Stimulated activated CD4-positive, alpha-beta T cell treated with anti-CD3 and anti-CD28 coated beads, Interleukin-12 subunit alpha, Interleukin-12 subunit beta, amount 100 ng/mL, for 4 hours (primary cell): ENCODE results near the gene HSPBP1.

Source experiments
- DNase-seq: peaks from one replicate; pipeline ENCODE4 v3.0.0-alpha.2; 2020

Gene HSPBP1

DNA sequence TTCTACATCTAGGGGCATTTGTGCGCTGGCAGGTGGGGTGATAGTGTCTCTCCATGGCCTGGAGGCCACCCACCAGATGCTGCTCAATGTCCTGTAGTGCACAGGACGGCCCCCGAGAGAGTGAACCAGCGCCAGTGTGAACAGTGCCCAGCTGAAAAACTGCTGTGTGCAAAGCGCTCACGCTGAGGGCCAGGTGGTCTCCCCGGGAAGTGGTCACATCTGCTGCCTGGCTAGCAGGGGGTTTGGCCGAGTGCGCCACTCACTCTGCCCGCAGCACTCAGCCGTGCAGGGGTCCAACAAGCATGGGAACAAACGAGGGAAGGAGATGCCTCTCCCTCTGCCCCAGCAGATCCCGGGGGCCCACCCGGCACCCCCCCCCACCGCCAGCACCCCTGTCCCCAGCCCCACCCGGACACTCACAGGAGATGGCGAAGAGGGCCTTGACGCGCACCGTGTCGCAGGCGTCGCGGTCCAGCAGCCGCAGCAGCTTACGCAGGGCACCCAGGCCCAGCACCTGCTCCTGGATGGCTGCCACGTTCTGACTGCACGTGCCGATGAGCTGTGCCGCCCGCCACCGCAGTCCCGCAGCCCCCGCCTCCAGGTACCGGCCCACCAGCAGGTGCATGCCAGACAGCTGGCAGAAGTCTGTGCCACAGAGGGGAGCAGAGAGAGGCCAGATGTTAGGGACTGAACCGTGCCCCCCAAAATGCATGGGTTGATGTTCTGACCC is 5.8 kb downstream of the HSPBP1 start:
- no peak for DNase-seq

DNA sequence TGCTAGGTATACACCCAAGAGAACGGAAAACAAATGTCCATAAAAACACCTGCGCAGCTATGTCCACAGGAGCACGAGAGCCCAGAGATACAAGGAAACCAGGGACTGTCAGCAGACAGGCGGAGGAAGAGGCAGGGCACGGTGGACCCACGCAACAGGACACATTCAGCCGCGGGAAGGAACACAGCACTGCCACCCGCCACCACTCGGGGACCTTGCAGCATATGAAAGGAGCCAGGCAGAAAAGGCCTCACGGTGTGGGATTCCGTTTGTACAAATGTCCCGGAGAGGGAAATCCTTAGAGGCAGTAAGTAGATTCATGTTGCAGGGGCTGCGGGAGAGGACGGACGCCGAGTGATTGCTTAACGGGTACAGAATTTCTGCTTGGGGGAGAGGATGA is 7.8 kb downstream of the HSPBP1 start:
- no peak for DNase-seq

DNA sequence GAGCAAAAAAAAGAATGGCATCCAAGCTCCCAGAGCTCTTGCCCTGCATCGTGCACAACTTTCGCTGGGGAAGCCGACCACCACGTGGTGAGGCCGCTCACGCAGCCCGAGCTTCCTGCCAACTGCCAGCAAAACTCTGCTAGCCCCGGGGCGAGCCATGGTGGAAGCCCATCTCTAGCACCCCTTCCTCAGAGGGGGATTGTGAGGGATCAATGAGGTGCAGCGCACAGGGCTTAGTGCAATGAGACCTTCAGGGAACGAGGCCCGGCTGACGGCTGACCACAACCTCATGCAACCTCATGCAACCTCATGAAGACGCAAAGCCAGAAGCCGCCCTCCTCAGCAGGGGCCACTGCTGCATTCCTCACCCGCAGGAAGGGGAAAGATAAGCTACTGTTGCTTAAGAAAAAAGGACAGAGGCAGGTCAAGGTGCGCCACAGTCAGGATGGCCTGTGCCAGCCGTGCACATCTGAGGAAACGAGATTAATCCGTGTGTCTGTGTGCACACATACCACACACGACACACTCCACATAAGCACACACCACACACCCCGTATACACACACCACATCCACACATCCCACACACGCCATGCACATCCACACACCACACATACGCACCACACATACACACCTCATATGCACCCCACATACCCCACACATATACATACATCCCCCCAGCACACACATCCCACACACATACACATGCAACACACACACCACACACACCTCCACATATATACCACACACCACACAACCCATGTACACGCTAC is 9.6 kb downstream of the HSPBP1 start:
- DNase-seq, result no peak

DNA sequence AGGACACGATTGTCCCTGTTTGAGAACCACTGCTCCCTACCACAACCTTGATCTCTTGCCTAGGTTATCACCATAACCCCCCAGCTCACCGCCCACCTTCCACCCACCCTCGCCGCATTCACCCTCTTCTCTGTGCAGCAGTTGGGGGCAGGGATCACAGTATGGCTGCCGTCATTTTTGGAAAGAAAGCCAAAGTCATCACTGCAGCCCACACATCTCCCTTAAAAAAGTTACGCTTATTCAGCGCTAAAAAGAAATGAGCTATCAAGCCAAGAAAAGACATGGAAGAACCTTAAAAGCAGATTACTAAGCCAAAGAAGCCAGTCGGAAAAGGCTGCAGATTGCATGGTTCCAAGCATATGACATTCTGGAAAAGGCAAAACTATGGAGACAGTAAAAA is 10.6 kb downstream of the HSPBP1 start:
- no peak for DNase-seq

DNA sequence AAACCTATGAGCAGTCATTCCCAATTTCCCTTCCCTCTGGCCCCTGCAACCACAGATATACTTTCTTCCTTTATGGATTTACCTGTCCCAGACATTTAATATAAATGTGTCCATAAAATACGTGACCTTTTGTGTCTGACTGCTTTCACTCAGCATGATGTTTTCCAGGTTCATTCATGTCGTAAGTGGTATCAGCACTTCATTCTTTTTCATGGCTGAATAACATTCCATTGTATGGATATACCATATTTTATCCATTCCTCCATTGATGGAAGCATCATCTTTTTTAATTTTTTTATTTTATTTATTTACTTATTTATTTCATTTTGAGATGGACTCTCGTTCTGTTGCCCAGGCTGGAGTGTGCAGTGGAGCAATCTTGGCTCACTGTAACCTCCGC is 13.1 kb downstream of the HSPBP1 start:
- DNase-seq, result no peak

DNA sequence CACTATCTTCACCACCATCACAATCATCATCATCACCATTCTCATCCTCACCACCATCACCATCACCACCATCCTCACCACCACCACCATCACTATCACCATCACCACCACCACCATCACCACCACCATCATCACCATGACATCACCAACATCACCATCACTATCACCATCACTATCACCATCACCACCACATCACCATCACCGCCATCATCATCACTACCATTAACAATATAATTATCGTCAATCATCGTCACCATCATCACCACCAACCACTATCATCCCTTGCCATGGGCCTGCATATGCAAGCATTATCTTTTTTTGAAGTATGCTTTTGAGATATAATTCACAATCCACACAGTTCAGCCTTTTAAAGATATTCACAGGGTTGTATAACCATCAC is 13.5 kb downstream of the HSPBP1 start:
- no peak for DNase-seq

DNA sequence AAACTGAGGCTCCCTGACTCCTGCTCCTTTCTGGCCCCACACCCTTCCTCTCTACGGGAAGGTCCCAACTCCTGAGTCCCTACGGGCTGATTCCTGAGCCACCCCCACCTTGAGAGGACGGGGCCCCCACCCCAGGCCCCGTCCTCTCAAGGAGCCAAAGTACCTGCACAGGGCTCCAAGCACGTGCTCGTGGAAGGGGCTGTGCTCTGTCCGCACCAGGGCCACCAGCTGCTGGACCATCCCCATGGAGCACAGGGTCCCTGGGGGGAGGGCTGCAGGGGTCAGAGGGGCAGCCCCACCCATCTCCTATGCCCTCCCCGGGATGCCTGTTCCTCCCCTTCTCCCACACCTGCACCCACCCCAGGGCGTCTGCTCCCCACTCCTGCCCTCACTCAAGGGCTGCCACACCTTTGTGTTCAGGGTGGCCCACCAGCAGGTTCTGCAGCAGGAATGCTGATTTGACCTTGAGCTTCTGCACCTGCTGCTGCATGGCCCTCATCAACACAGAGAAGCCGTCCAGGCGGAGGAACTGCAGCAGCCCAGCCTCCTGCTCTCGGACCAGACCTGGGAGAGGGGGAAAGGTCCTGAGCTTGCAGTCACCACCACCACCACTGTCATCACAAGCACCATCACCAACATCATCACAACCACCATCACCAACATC is 14.1 kb downstream of the HSPBP1 start:
- DNase-seq, result no peak

DNA sequence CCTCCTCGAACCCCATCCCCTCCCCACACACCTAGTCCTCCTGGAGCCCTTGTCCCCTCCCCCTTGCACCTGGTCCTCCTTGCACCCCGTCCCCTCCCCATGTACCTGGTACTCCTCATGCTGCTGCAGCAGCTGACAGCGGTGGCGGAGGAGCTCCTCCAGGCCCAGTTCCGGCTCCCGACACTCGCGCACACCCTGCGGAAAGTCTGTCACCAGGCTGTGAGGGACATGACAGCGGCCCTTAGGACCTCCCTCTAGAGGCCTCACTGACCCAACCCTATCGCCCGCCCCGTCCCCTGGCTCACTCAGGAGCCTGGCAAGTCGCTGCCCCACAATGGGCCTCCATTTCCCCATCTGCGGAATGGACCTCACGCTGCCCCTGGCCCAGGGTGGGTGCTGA is 14.7 kb downstream of the HSPBP1 start:
- DNase-seq, result no peak

DNA sequence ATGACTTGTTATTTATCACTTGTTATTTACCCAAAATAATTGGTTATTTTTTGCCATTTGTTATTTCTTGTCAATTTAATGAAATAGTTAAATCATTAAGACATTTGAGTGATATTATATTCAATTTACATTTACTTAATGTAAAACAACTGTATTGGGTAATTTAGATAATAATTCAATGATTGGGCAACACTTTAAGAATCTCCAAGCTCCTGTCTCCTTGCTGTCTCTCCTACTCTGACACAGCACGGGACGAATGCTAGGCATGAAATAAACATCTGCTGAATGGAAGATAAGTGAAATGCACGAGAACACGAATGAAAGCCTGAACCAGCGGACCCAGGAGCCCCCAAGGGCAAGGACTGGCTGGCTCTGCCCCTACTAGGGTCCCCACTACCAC is 15.4 kb downstream of the HSPBP1 start:
- no peak for DNase-seq

DNA sequence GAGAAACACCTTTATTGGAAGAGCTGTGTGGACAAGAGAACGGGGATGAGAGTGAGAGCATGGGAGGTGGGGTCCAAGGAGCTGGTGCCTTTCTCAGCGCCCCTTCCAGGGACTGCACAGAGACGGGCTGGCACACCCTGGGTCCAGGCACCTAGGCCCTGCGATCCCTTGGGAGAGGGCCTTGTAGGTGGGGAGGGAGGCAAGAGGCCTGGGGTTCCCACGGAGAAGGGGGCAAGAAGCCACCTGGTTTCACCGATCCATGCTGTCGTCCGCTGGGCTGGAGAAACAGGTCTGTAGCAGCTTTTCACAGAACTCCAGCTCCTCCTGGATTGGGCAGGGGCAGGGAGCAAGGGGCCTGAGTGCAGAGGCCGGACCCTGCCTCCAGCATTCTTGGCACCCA is 17.6 kb downstream of the HSPBP1 start:
- no peak for DNase-seq

DNA sequence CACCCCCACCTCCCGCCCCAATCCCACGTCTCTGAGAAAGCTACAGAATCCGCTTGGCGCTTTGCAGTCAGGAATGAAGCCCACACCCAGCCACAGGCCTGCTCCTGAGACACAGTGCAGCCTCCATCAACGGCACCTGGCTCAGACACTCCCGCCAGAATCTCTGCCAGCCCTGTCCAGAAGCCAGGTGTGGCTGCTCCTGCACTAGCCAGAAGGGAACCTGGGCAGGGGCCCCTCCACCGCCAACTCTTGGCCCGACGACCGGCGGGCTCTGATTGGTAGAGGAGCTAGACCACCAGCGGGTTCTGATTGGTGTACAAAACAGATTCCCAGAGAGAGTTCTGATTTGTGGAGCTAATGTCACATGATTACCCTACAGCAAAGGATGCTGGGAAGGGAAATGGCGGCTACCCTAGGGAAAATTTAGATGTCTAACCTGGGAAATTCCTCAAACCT is 18.2 kb downstream of the HSPBP1 start:
- no peak for DNase-seq

DNA sequence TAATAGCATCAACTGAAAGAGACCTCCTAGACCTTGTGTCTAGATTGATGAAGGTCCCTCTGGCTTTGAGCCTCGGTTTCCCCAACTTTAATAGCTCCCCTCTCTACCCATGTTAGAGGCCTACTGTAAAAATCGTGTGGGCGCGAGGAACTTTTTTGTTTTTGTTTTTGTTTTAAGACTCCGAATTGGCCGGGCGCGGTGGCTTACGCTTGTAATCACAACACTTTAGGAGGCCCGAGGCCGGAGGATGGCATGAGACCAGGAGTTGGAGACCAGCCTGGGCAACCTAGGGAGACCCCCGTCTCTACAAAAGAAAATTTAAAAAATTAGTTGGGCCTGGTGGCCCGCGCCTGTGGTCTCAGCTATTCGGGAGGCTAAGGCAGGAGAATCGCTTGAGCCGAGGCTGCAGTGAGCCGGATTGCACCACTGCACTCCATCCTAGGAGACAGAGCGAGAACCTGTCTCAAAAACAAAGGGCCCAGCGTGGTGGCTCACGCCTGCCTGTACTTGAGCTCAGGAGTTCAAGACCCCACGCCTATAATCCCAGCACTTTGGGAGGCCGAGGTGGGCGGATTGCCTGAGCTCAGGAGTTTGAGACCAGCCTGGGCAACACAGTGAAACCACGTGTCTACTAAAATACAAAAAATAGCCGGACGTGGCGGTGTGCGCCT is 20.2 kb downstream of the HSPBP1 start:
- DNase-seq, result no peak

DNA sequence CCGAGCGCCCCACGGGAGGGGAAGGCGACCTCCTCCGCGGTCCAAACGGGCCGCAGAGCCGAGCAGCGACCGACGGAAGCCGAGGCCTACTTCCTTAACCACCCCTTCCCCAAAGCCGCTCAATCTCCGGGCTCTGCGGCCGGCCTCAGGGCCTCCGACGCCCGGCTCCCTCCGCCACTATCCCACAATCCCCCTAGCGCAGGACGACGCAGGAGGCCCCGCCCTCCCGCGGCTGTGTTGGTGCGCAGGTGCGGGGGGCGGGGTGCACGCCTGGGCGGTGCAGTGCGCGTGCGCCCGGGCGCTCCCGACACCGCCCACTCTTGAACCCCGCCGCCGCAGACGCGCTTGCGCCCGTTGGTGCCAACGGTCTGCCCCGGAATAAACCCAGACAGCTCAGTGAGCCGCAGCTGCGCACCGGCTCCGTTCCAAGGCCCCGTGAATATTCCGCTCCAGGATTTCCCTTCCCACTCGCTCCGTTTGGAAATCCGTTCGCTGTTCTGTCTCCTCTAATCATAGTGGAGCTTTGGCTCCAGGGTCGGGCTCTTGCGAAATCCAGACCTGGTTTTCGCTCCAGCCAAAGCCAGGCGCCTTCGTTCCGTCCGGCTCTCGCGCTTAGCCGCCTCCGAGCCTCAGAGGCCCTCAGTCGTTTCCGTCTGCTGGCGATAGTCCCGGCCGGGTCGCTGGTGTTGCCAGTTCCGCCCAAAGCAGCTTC is 20.9 kb downstream of the HSPBP1 start, which contains the start of gene PPP6R1:
TSS of gene PPP6R1 (minus strand) at position 190 of the 712 bp plus-strand sequence. CDS start 11,914 bp downstream, outside the sequence.
- peak; percentile 92 for DNase-seq

DNA sequence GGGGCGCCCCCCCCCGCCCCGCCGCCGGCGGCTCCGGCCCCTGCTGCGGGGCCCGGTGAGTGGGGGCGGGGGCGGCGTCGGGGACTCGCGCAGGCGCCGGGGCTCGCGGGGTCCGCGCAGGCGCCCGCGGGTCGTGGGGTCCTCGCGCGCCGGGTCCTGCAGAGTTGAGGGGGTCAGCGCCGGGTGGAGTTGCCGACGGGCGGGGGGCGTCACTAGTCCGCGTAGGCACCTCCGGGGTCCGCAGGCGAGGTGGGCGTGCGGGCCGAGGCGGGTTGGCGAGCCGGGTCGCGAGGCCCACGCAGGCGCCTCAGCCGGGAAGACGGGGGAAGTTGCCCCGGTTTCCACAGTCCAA is 21.5 kb downstream of the HSPBP1 start:
- peak; percentile 60 for DNase-seq

DNA sequence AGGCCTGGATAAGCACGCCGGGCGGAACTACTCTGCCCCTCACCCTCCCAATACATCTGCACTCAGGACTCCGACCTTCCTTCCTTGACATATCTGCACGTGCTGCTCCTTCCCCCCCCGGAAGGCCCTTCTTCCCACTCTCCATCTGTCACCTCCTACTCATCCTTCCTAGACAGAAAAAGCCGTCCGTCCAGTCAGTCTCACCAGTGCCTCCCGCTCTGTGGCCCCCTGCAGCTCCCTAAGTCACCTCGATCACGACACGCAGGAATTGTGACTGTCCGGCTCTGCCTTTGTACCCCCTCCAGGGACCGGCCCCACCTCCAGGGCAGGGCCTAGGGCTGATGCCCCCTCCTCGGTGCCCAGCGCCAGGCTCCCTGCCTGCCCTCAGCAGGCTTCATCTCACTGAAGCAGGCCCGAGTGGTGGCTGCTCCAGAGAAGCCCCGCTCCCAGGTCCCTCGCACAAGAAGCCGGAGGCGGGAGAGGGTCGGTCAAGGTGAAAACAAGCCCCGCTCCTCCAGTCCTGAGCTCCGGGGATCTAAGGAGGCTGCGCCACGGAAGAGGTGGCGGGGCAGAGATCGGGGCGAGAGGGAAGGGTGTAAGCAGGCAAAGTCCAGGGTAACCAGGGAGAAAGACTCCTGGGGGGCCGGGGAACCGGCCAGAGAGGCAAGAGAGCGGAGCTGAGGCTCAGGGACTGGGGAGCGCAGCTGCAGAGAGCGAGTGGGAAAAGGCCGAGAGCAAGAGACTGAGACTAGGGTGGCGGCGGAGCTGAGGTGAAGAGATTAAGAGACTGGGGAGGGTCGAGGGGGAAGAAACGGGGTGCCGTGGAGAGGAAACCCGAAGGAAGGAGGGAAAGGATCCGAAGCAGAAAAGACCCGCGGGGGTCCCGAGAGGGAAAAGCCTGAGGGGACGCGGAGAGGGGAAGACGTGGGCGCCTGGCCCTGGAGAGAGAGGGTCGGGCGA is 22.2 kb downstream of the HSPBP1 start:
- DNase-seq, result peak; percentile 26

DNA sequence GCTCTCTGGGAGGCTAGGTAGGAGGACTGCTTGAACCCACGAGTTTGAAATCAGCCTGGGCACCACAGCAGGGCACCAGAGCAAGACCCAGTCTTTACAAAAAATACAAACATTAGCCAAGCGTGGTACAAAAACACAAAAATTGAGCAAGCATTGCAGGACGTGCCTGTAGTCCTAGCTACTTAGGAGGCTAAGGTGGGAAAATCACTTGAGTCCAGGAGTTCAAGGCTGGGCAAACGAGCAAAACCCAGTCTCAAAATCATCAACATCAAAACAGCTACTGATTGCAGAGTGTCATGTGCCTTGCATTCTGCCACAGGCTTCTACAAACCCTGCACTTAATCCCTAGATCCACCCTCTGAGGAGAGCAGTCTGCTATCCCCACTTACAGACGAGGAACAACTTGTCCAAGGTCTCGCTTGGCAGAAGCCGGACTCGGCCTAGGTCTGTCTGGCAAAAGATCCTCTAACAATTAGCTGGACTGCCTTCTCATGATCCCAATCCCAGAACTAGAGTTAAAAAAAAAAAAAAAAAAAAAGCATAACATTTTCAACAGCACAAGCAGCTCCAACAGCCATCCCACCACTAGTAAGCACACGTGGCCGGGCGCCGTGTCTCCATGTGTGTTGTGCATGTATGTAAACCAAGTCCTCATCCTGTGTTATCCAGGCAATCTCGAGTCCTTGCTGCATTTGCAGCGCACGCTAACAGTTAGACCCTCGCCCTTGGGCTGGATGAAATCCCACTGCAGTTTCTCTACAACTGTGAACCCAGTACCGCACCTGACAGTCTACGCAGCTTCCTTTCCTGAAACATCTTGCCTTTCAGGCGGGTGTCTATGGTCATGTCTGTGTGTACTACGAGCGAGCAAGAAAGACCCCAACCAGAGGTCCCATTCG is 23.1 kb downstream of the HSPBP1 start:
- DNase-seq, result no peak

DNA sequence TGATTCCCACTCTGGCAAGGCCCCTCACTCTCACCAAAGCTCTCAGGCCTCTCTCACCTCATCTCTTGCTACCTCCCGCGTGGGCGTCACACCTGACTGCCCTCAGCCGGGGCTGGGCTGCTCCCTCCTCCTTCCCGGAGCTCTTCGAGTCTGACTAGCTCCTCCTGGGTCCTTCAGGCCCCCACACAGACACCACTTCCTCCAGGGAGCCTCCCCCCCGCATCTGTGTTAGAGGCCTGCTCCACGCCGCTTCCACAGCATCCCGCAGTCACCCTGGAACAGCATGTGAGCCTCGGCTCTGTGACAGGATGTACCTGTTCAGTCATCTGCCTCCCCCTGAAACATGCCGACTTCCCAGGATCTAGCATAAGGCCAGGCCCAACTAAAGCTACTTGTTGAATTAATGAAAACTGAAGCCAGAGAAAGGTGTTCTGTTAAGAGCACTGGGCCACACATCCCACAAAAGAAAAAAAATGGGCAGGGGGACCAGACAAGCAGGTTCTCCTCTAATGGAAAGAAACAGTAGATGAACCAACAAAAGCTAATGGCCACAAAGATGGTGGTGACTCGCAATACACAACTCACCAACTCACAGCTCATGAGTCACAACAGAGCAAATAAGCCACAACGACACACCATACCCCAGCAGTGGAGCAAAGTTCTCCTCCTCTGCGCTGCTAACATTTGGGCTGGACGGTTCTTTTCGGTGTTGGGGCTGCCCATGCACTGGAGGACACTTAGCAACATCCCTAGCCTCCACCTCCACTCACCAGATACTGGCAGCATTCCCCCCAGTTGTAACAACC is 24.1 kb downstream of the HSPBP1 start:
- DNase-seq, result peak; percentile 52

DNA sequence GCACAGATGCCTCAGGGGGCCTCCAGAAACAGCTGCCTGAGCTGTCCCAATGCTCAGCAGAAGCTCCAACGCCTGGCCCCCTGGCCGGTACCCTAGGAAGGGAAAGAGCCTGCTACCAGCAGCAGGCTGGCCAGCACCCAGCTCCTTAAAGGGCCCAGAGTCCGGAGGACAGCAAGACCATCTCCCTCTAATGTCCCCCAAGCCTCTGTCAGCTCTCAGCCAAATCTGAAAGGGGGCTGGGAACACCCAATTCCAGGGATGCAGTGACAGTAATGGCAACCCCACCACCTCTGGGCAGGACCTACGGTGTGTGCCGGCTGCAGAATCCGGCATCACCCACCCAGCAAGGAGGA is 25.3 kb downstream of the HSPBP1 start:
- DNase-seq, result no peak

DNA sequence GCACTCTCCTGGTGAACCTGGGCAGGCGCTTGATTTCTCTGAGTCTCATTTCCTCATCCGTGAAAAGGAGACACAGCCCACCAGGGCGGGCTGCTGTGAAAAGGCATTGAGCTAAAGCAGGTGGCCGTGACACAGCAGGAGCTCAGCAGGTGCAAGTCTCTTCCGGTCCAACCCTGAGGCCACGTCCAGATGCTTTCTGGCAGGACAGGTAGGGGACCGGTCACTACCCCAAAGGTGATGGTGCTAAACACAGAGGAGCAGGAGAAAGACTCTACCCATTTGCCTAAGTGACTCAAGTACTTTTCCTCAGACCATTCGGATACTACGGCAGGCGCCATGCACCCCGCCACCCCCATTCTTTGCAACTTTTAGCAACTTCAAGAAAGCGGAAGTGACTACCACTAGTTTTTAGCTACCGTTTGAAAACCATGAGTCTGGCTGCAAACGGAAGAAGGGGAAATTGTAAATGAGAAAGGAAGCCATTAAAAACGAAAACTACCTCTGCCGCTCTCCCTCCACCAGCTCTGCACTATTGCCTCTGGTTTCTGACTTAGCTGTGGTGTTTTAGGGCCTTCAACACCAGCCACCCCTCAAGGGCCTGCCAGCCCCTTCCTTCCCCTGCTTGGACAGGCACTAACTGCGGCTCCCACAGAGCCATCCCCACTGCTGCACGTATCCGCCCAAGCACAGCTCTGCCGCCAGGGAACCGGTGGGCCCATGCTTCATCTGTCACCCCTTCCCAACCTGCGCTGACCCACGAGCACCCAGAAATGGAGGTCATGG is 25.9 kb downstream of the HSPBP1 start:
- DNase-seq, result peak; percentile 47
